A673 (cell line): ENCODE data around the gene IGFBP2. TPM values are rescaled to one million over a fixed set of nuclear protein-coding genes. Genes with fewer than 3 reads are reported as not detected.
"Not testable (repeated sequence)": the region's sequence is repeated elsewhere in the genome, so short reads cannot be mapped to it uniquely, and the experiment has no call there.

Experiments used
- BruUV-seq: library from RNA; stranded (reverse); fragments of 400-500 nt; replicated peaks from 2 replicates; lab custom pipeline; 2021; lab: Mats Ljungman, UMichigan
- CTCF ChIA-PET: fragments of 300-600 bp; sonication (Branson Sonifier 250); formaldehyde crosslinking; loops from one replicate; lab custom pipeline; 2022; ENCODE audit warnings: antibody characterized with exemption; lab: Charles Lee
- POLR2A ChIA-PET: fragments of 300-600 bp; sonication (Branson Sonifier 250); formaldehyde crosslinking; loops from one replicate; lab custom pipeline; 2022; ENCODE audit warnings: antibody characterized with exemption; ENCODE audit not compliant: low non-redundant PET; lab: Charles Lee
- DNase-seq: peaks from one replicate; pipeline ENCODE4 v3.0.0-alpha.2; 2015; ENCODE audit warnings: low spot score
- H3K27ac ChIP-seq: fragments of 200-600 bp; sonication (generic); 2 replicates; pipeline ENCODE4 v1.5.1; 2016; ENCODE audit warnings: mixed run types, low read depth, mild to moderate bottlenecking, mixed read lengths, antibody characterized with exemption, low read length; ENCODE audit not compliant: poor library complexity, severe bottlenecking
- H3K27me3 ChIP-seq: fragments of 200-600 bp; sonication (generic); replicated peaks from 2 replicates; pipeline ENCODE4 v1.6.1; 2017; ENCODE audit warnings: mixed run types, low read depth, mild to moderate bottlenecking, mixed read lengths, antibody characterized with exemption, low read length; ENCODE audit not compliant: insufficient read depth, poor library complexity
- H3K36me3 ChIP-seq: fragments of 200-600 bp; sonication (generic); 2 replicates; pipeline ENCODE4 v1.6.1; 2016; ENCODE audit warnings: mixed run types, mild to moderate bottlenecking, mixed read lengths, antibody characterized with exemption, low read length; ENCODE audit not compliant: insufficient read depth, poor library complexity, severe bottlenecking
- H3K4me1 ChIP-seq: fragments of 200-600 bp; sonication (generic); 2 replicates; pipeline ENCODE4 v1.6.1; 2017; ENCODE audit warnings: mixed run types, mild to moderate bottlenecking, mixed read lengths, antibody characterized with exemption, low read length; ENCODE audit not compliant: insufficient read depth, poor library complexity, severe bottlenecking
- H3K4me3 ChIP-seq: fragments of 200-600 bp; sonication (generic); 2 replicates; pipeline ENCODE4 v1.5.1; 2016; ENCODE audit warnings: low read depth, mixed run types, mild to moderate bottlenecking, mixed read lengths, low read length; ENCODE audit not compliant: poor library complexity, severe bottlenecking
- H3K9me3 ChIP-seq: fragments of 200-600 bp; sonication (generic); 2 replicates; pipeline ENCODE4 v1.6.1; 2016; ENCODE audit warnings: mixed run types, low read depth, mild to moderate bottlenecking, mixed read lengths, antibody characterized with exemption, low read length; ENCODE audit not compliant: poor library complexity, severe bottlenecking
- CTCF ChIP-seq: fragments of 300-800, 200-600 bp; sonication (generic); conservative IDR thresholded peaks from 2 replicates; pipeline ENCODE4 v1.5.1; 2017; ENCODE audit warnings: low read depth, mild to moderate bottlenecking, antibody characterized with exemption, low read length, moderate library complexity, mixed read lengths
- EZH2 ChIP-seq: fragments of 200-600 bp; sonication (generic); IDR thresholded peaks from 2 replicates; pipeline ENCODE4 v1.6.1; 2017; ENCODE audit warnings: borderline replicate concordance, low read depth, mild to moderate bottlenecking, mixed read lengths, antibody characterized with exemption, low read length; ENCODE audit not compliant: poor library complexity, severe bottlenecking
- intact Hi-C: fragments of 100-400 bp; cut with micrococcal nuclease; formaldehyde crosslinking; loops from one replicate; pipeline ENCODE4 v1.10.0; 2022; ENCODE audit not compliant: unreplicated experiment
- total RNA-seq: library from RNA; stranded (reverse); gene quantifications from 2 replicates; pipeline ENCODE4 v1.2.3, GENCODE V29; 2021

IGFBP2 gene
- total RNA-seq, 1 experiment from 2014 or later = 614 TPM

DNA sequence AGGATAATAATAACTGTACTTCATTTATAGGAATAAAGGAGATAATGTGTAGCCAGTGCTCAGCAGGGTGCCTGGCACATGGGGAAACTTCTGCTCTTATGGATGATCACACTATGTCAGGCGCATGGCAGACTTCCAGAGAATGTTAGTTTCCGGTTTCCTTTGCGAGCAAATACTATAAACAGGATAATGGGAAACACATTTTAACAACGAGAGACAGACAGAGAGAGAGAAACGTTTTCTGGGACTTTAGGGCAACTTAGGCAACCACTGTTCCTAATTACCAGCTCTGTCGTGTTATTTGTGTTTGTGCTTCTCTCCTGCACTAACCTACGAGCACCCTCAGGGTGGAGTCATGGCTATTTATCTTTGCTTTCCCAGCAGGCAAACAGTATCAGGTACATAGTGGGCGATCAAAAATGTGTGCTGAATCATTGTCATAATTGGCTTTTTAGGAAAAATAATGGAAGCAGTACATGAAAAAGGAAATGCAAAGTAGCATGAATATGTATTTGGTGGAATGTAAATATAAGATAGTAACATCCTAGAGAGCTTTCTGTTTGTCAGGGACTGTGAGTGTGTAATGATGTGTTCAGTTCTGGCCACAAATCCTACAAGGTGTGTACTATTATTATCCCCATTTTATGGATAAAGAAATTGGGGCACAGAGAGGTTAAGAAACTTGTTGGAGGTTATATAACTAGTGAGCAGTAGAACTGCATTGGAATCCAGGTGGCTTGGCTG lies 36.8 kb upstream of the IGFBP2 start:
- DNase-seq = peak; percentile 99
- intact Hi-C loops = loop anchor here (1.0 to 5.0 kb wide), 5 partner anchors 22 to 79 kb away; no protein-coding TSS in a partner anchor

GRCh38 chr2:216596980-216597509 lies 36.2 kb upstream of the IGFBP2 start:
- peak overlapping the region; percentile 94 for H3K27ac ChIP-seq
- intact Hi-C loops = loop anchor here (1.0 to 5.0 kb wide), 5 partner anchors 22 to 80 kb away; no protein-coding TSS in a partner anchor
- H3K36me3 ChIP-seq = no peaks in the 10 kb centered on the region
- TF ChIP-seq EZH2 = no peak
- TF ChIP-seq CTCF = no peak
- peak overlapping the region; percentile 24 for H3K4me3 ChIP-seq
- no peaks in the 10 kb centered on the region for H3K9me3 ChIP-seq
- DNase-seq = peak; percentile 90
- H3K4me1 ChIP-seq = peaks cover 35% of the 10 kb centered on the region
- ChIA-PET POLR2A (interaction anchor here (0.6 to 1.0 kb wide), 4 partner anchors 13 to 60 kb away, joined by 3 read pairs; no protein-coding TSS in a partner anchor), CTCF (interaction anchor here (0.5 kb wide), 1 partner anchor 39 kb away, joined by 4 read pairs; no protein-coding TSS in a partner anchor)
- no TSS peak for BruUV-seq
- no peaks in the 10 kb centered on the region for H3K27me3 ChIP-seq

More for the DNA sequence above, 36.8 kb upstream of the IGFBP2 start:
- peak overlapping the region; percentile 94 for H3K27ac ChIP-seq
- peaks cover 35% of the 10 kb centered on the region for H3K4me1 ChIP-seq
- TF ChIP-seq EZH2 (no peak), CTCF (no peak)
- H3K4me3 ChIP-seq = peak overlapping the region; percentile 24
- BruUV-seq = no TSS peak
- ChIA-PET CTCF (interaction anchor here (0.5 kb wide), 1 partner anchor 40 kb away, joined by 4 read pairs; no protein-coding TSS in a partner anchor), POLR2A (interaction anchor here (0.5 to 1.0 kb wide), 4 partner anchors 20 to 60 kb away, joined by 3 to 4 read pairs (median 3); no protein-coding TSS in a partner anchor)
- no peaks in the 10 kb centered on the region for H3K36me3 ChIP-seq
- no peaks in the 10 kb centered on the region for H3K27me3 ChIP-seq
- no peaks in the 10 kb centered on the region for H3K9me3 ChIP-seq

DNA sequence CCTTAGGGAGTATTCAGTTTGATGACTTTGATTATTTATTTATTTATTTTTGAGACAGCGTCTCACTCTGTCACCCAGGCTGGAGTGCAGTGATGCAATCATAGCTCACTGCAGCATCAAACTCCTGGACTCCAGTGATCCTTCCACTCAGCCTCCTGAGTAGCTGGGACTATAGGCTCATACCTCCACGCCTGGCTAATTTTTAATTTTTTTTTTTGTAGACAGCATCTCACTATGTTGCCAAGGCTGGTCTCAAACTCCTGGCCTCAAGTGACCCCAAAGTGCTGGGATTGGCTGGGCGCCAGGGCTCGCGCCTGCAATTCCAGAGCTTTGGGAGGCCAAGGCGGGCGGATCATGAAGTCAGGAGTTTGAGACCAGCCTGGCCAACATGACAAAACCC lies 35.4 kb upstream of the IGFBP2 start:
- POLR2A ChIA-PET = interaction anchor here (0.8 to 1.0 kb wide), 2 partner anchors 14 to 21 kb away, joined by 3 read pairs; no protein-coding TSS in a partner anchor
- H3K36me3 ChIP-seq, CTCF ChIA-PET, H3K27me3 ChIP-seq, H3K9me3 ChIP-seq, H3K4me3 ChIP-seq, BruUV-seq: not testable (repeated sequence)
- peak; percentile 40 for DNase-seq
- Histone ChIP-seq H3K27ac (peak overlapping the region; percentile 94), H3K4me1 (peaks cover 35% of the 10 kb centered on the region)
- intact Hi-C loops = loop anchor here (2.0 to 5.0 kb wide), 4 partner anchors 21 to 81 kb away; no protein-coding TSS in a partner anchor
